CD4-positive, alpha-beta memory T cell (primary cell): ENCODE results near the gene TOR1A. TPM values are rescaled to one million over a fixed set of nuclear protein-coding genes. Genes with fewer than 3 reads are reported as not detected.

Experiments used
- CTCF ChIA-PET: fragments of 350-600 bp; sonication (Branson Sonifier 250); formaldehyde crosslinking; loops from one replicate; lab custom pipeline; 2021; ENCODE audit warnings: inconsistent platforms; ENCODE audit not compliant: partially characterized antibody; lab: Charles Lee
- POLR2A ChIA-PET: fragments of 350-600 bp; sonication (Branson Sonifier 250); formaldehyde crosslinking; loops from one replicate; lab custom pipeline; 2021; ENCODE audit not compliant: partially characterized antibody; lab: Charles Lee
- DNase-seq, 5 donors: peaks; one replicate each; pipeline versions ENCODE4 v3.0.0 to v3.0.0-alpha.2; 2020 to 2022; ENCODE audit warnings: mixed read lengths in 1 of 5
- H3K27ac ChIP-seq: one replicate; pipeline ENCODE4 v1.7.0; 2013; ENCODE audit warnings: low read depth, low read length
- H3K27me3 ChIP-seq: 2 replicates; pipeline ENCODE4 v1.7.0; 2013; ENCODE audit warnings: mild to moderate bottlenecking, low read length, moderate library complexity; ENCODE audit not compliant: insufficient read depth
- H3K36me3 ChIP-seq: 2 replicates; pipeline ENCODE4 v1.7.0; 2013; ENCODE audit warnings: mild to moderate bottlenecking, low read length, moderate library complexity; ENCODE audit not compliant: insufficient read depth
- H3K4me1 ChIP-seq: 2 replicates; pipeline ENCODE4 v1.7.0; 2013; ENCODE audit warnings: mild to moderate bottlenecking, low read length, moderate library complexity; ENCODE audit not compliant: insufficient read depth
- H3K4me3 ChIP-seq, 2 donors: one replicate each; pipeline ENCODE4 v1.7.0; 2013; ENCODE audit warnings: low read length in 2 of 2, mild to moderate bottlenecking in 1 of 2
- H3K9me3 ChIP-seq, 2 donors: one replicate each; pipeline ENCODE4 v1.7.0; 2013; ENCODE audit warnings: low read length in 2 of 2, control low read depth in 1 of 2; ENCODE audit not compliant: control insufficient read depth in 1 of 2
- H3K27ac Mint-ChIP-seq, 7 donors: one replicate each; pipeline ENCODE4 v1.8.0; 2020 to 2021; ENCODE audit warnings: mixed read lengths in 7 of 7, mild to moderate bottlenecking in 6 of 7, inconsistent platforms in 3 of 7, moderate library complexity in 3 of 7
- H3K27me3 Mint-ChIP-seq, 2 donors: one replicate each; pipeline ENCODE4 v1.8.0; 2020 to 2021; ENCODE audit warnings: mixed read lengths in 2 of 2
- H3K36me3 Mint-ChIP-seq, 2 donors: one replicate each; pipeline ENCODE4 v1.8.0; 2020 to 2021; ENCODE audit warnings: mixed read lengths in 2 of 2, inconsistent platforms in 1 of 2, mild to moderate bottlenecking in 1 of 2
- H3K4me1 Mint-ChIP-seq, 4 donors: one replicate each; pipeline ENCODE4 v1.8.0; 2020 to 2021; ENCODE audit warnings: mixed read lengths in 4 of 4, mild to moderate bottlenecking in 1 of 4
- H3K4me3 Mint-ChIP-seq, 8 donors: one replicate each; pipeline ENCODE4 v1.8.0; 2020 to 2021; ENCODE audit warnings: mixed read lengths in 8 of 8, mild to moderate bottlenecking in 7 of 8, moderate library complexity in 6 of 8, inconsistent platforms in 3 of 8
- H3K9me3 Mint-ChIP-seq, 8 donors: one replicate each; pipeline ENCODE4 v1.8.0; 2020 to 2021; ENCODE audit warnings: mixed read lengths in 8 of 8, mild to moderate bottlenecking in 5 of 8, inconsistent platforms in 3 of 8, moderate library complexity in 1 of 8
- intact Hi-C: fragments of 100-400 bp; cut with micrococcal nuclease; formaldehyde crosslinking; loops from one replicate; pipeline ENCODE4 v1.15.1; 2023
- microRNA-seq: library from miRNA; unstranded; fragments of <30 nt; microRNA quantifications from one replicate; pipeline ENCODE4 v1.2.0, GENCODE V29; 2021; ENCODE audit warnings: borderline replicate concordance, borderline number of aligned reads, borderline microRNAs expressed, mixed read lengths
- polyA plus RNA-seq, 2 donors: library from polyadenylated mRNA; unstranded; fragments of 300-500 nt; fragmentation: Illumina TruSeq; gene quantifications; one replicate each; pipeline ENCODE4 v1.2.3, GENCODE V29; 2021
- total RNA-seq, 2 experiments: library from RNA; stranded (reverse); gene quantifications; one replicate each; pipeline ENCODE4 v1.2.3, GENCODE V29; 2021

The TOR1A gene
- total and polyA plus RNA-seq, 4 experiments from 2014 or later = 39.8 to 82.5 (median 54.1) TPM

DNA sequence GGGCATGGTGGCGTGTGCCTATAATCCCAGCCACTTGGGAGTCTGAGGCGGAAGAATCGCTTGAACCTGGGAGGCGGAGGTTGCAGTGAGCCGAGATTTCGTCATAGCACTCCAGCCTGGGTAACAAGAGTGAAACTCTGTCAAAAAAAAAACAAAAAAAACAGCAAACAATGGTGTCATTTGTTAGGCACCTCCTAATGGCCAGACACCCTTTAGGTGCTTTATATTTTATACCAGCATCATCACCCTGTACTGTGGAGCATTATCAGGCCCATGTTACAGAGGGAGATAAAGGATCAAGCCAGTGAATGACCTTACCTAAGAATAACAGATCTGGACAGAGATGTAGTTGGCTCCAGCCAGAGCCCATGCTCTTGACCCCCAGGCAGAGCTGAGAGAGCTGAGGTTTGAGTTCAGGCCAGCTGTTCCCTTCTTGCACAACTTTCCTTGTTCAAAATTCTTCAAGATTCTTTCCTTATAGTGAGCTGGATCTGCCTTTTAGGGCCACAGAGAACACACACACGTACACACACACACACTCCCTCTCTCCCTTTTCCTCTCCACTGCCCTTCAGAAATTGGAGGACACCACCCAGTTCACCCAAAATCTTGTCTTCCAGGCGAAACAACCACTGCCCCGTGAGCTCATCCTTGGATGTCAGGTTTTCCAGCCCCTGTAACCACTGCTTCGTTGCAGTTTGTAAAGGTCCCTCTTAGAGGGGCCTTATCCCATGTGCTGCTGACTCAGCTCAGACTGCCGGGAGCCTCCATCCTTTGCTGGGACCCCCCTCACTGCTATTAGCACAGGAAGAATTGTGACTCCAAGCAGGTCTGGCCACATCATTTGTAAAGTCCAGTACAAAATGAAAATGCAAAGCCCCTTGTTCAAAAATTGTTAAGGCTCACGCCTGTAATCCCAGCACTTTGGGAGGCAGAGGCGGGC, 60.7 kb downstream of the TOR1A start:
- Histone ChIP-seq H3K4me1 (no peaks in the 10 kb centered on the region), H3K36me3 (no peaks in the 10 kb centered on the region), H3K27ac (no peak overlapping the region), H3K9me3 (no peaks in the 10 kb centered on the region), H3K27me3 (no peaks in the 10 kb centered on the region), H3K4me3 (no peak overlapping the region)
- peaks cover 2% of the 10 kb centered on the region in 2 donors for H3K27me3 Mint-ChIP-seq
- ChIA-PET CTCF (interaction anchor here (0.6 to 1.9 kb wide), 2 partner anchors 18 to 20 kb away, joined by 3 to 6 read pairs; no protein-coding TSS in a partner anchor), POLR2A (no interaction called here)
- intact Hi-C loops = no loop called here
- H3K9me3 Mint-ChIP-seq = no peaks in the 10 kb centered on the region
- no peak for DNase-seq
- peak overlapping the region in 2 of 7 donors; percentile 18 to 46 for H3K27ac Mint-ChIP-seq
- peaks cover 0 to under 1% (median 0%) of the 10 kb centered on the region in 4 donors for H3K4me1 Mint-ChIP-seq
- H3K4me3 Mint-ChIP-seq = no peak overlapping the region
- H3K36me3 Mint-ChIP-seq = no peaks in the 10 kb centered on the region

Small RNA genes lying within 50 kb of the gene (microRNA-seq; reads per million reads assigned to microRNA genes)
- gene MIR6855 = not detected

Other genes starting within 250 kb of the TOR1A start
- not detected for gene C9orf50, start 203.0 kb downstream of the TOR1A start, total RNA-seq
- not detected for gene C9orf50, start 203.0 kb downstream of the TOR1A start, polyA plus RNA-seq
- 10 to 100 TPM; 45.0 to 45.3 TPM for gene NTMT1, start 198.0 kb downstream of the TOR1A start, total RNA-seq
- 10 to 100 TPM; 48.4 to 55.1 TPM for gene NTMT1, start 198.0 kb downstream of the TOR1A start, polyA plus RNA-seq
- gene ASB6, start 182.0 kb downstream of the TOR1A start, total RNA-seq = 10 to 100 TPM; 33.0 to 33.1 TPM
- 10 to 100 TPM; 17.3 to 29.7 TPM for gene ASB6, start 182.0 kb downstream of the TOR1A start, polyA plus RNA-seq
- not detected for gene PRRX2, start 158.5 kb downstream of the TOR1A start, total RNA-seq
- not detected for gene PRRX2, start 158.5 kb downstream of the TOR1A start, polyA plus RNA-seq
- gene PTGES, start 71.1 kb downstream of the TOR1A start, total RNA-seq = not detected
- gene PTGES, start 71.1 kb downstream of the TOR1A start, polyA plus RNA-seq = not detected
- gene TOR1B, start 21.0 kb downstream of the TOR1A start, total RNA-seq = 10 to 100 TPM; 29.5 to 33.0 TPM
- 10 to 100 TPM; 17.5 to 24.4 TPM for gene TOR1B, start 21.0 kb downstream of the TOR1A start, polyA plus RNA-seq
- 10 to 100 TPM; 95.5 to 96.9 TPM for gene C9orf78, start 11.1 kb upstream of the TOR1A start, total RNA-seq
- gene C9orf78, start 11.1 kb upstream of the TOR1A start, polyA plus RNA-seq = 100 to 1,000 TPM; 204 to 206 TPM
- 100 to 1,000 TPM; 123 to 132 TPM for gene USP20, start 11.3 kb upstream of the TOR1A start, total RNA-seq
- gene USP20, start 11.3 kb upstream of the TOR1A start, polyA plus RNA-seq = 10 to 100 TPM; 36.5 to 55.9 TPM
- gene FNBP1, start 219.1 kb upstream of the TOR1A start, total RNA-seq = 100 to 1,000 TPM; 197 to 202 TPM
- gene FNBP1, start 219.1 kb upstream of the TOR1A start, polyA plus RNA-seq = 100 to 1,000 TPM; 143 to 165 TPM
- 10 to 100 TPM; 23.8 to 24.4 TPM for gene GPR107, start 229.8 kb upstream of the TOR1A start, total RNA-seq
- gene GPR107, start 229.8 kb upstream of the TOR1A start, polyA plus RNA-seq = 1 to 10 TPM; 2.2 to 3.3 TPM